ENCODE results near the gene GLUD2.
"Not testable (repeated sequence)": the region's sequence is repeated elsewhere in the genome, so short reads cannot be mapped to it uniquely, and the experiment has no call there.

GLUD2 gene

DNA sequence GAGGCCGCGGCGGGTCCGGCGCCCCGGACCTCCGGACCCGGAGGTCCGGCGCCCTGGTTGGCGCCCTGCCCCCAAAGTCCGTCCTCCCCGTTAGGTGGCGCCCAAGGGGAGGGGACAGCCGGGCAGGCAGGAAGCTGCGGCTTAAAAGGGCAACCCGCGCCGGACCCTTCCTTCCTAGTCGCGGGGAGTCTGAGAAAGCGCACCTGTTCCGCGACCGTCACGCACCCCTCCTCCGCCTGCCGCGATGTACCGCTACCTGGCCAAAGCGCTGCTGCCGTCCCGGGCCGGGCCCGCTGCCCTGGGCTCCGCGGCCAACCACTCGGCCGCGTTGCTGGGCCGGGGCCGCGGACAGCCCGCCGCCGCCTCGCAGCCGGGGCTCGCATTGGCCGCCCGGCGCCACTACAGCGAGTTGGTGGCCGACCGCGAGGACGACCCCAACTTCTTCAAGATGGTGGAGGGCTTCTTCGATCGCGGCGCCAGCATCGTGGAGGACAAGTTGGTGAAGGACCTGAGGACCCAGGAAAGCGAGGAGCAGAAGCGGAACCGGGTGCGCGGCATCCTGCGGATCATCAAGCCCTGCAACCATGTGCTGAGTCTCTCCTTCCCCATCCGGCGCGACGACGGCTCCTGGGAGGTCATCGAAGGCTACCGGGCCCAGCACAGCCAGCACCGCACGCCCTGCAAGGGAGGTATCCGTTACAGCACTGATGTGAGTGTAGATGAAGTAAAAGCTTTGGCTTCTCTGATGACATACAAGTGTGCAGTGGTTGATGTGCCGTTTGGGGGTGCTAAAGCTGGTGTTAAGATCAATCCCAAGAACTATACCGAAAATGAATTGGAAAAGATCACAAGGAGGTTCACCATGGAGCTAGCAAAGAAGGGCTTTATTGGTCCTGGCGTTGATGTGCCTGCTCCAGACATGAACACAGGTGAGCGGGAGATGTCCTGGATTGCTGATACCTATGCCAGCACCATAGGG is at the start of gene GLUD2:
Gene GLUD2, plus strand, starts transcription at position 170 of the 979 bp plus-strand sequence. Its CDS starts 75 bp downstream, at position 245.
- not testable (repeated sequence) for DNase-seq

DNA sequence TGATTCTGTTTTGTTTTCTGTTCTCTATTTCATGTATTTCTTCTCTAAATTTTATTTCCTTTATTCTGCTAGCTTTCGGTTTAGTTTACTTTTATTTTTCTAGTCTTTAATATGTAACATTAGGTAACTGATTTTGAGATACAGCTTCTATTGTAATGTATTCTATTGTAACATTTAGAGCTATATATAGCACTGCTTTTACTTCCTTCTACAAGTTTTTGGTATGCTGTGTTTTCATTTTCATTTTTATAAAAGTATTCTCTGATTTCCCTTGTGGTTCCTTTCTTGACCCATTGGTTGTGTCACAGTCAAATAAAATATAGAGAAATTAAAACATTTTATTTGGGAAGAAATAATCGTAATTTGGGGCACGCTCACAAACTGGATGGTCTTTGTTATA is 48.0 kb upstream of the GLUD2 start:
- DNase-seq = no peak

GRCh38 chrX:121000589-121000988 is 46.8 kb upstream of the GLUD2 start:
- no peak for DNase-seq

- DNase-seq = no peak
Measured at GRCh38 chrX:121008920-121009319, 38.5 kb upstream of the GLUD2 start.

DNA sequence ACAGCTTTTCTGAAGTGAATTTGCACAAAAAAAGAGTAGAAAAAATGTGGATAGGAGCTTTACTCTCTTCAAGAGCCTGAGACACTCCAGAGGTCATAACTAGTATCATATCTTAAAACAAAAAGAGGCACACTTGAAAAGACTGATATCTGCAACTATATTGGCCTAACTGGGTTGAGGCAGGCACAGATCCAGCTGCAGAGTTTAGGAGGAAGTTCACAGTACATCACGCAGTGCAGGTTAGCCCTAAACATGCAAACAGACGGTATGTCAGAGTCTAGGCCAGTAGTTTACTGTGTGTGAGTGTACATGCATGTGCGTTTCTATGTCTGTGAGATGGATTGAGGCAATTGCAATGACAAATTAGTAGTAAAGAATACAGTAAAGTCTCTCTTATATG is 37.6 kb upstream of the GLUD2 start:
- no peak for DNase-seq

DNA sequence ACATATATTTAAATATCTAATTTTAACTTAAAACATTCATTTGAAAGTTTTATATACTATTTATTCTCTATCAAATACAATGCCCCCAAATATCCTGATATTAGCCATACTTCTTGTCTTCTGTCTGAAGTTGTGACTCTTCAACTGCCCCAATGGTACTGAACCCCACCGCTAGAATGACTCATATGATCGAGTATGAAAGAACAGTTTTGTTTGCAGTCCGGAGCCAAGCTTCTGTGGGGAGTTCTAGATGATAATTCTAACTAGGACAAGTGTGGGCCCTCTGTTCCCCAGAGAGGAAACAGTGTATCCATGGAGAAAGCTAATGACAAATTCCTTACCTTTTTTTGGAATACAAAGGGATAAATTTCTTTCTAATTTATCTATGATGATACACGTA is 37.2 kb upstream of the GLUD2 start:
- DNase-seq = no peak

DNA sequence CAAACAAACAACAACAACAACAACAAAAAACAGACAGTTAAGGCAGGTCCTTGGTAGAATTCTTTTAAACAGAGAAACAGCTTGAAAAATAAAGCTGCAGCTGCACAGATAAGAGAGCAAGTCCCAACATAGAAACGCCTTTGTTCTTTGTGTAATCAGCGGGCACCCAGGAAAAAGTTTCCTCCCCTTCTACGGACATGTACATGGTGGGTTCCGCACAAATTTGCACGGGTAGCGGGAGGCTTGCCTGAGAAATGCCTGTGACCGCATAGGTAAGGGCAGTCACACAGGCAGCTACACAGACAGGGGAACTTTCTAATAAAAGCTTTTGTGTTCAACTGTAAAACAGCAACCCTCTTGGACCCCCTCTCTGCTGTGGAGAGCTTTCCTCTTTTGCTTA is 36.2 kb upstream of the GLUD2 start:
- no peak for DNase-seq

DNA sequence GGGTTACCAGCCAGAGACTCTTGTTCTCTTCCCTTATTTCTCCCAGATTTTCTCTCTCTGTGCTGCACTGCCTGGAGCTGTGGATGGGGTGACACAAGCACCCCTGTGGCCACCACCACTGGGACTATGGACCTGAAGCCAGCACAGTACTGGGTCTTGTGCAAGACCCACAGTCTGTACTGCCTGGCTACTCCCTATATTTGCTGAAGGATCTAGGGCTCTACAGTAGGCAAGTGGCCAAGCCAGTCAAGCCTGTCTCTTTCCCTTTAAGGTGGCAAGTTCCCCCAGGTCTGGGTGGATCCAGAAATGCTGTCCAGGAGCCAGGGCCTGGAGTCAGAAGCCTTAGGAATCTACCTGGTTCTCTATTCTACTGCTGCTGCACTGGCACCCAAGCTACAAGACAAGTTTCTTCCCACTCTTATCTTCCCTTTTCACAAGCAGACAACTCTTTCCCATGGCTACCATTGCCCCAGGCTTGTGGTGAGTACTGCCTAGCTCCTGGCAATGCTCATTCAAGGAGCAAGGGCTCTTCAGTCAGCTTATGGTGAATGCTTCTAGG is 33.4 kb upstream of the GLUD2 start:
- no peak for DNase-seq

- DNase-seq = no peak
Measured at GRCh38 chrX:121014826-121015225, 32.6 kb upstream of the GLUD2 start.

DNA sequence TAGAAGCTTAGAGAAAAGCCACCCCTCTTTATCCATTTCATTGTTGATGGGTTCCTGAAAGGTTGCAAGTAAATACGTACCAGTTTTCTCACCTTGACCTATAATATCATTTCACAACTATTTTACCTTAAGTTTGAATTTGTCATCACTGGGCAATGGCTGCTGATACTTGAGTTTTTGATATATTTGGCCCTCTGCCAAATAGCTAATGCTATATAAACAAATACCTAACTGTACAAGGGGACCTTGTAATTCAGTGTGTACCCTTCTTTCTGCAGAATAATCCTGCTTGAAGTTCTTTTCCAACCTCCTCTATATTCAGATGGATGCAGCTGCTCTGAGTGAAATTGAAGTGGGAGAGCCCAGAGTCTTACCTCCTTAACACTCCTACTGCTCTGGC is 19.0 kb upstream of the GLUD2 start:
- DNase-seq = no peak

GRCh38 chrX:121030083-121030482 is 17.3 kb upstream of the GLUD2 start:
- no peak for DNase-seq

DNA sequence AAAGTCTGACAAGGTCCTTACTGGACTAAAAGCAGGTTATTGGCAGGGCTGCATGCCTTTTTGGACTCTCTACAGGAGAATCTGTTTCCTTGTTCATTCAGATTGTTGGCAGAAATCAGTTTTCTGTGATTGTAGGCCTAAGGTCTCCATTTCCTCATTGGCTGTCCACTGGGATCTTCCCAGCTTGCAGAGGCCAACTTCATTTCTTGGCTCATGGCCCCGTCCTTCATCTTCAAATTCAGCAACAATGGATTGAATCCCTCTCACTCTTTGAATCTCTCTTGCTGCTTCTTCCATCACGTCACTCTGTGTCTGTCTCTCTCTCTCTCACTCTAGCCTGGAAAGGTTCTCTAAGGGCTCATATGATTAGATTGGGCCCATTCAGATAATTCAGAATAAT is 14.9 kb upstream of the GLUD2 start:
- no peak for DNase-seq

GRCh38 chrX:121036137-121036536 is 11.3 kb upstream of the GLUD2 start:
- DNase-seq = no peak

- DNase-seq = no peak
Measured at GRCh38 chrX:121036951-121037350, 10.5 kb upstream of the GLUD2 start.

DNA sequence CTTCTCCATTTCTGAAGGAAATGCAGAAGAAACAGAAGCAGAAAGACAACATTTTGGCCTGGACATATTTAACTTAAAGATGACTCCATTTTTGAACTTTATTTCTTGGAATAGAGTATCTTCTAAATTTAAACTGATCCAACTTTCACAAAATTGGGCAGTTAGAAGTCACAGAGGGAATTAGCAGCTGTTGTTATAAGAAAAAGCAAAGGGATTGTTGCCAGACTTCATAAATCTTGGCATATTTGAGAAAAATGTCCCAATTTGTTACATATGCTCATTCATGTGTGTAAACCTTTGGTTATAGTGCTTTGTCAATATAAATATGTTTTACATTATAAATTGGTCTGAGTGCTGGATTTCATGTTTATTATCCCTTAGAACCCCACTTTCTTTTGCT is 3.4 kb downstream of the GLUD2 start:
- DNase-seq = no peak

DNA sequence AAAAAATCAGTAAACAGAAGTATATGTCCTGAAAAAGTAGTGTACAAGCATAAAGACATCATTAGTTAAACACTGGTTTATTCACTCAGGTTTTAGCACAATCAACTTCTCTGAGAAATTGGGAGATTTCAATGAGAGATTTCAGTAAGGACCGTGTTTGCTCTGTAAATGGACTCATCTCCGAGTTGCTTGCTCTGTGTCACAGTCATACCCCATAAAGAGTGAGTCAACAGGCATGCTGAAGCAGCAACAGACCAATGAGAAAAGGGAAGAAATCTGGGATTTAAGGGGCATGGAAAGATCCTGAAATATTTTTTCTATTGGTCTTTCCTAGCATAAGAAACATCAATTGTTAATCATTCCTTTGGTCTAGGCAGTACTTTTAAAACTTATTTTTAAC is 4.7 kb downstream of the GLUD2 start:
- DNase-seq = no peak

DNA sequence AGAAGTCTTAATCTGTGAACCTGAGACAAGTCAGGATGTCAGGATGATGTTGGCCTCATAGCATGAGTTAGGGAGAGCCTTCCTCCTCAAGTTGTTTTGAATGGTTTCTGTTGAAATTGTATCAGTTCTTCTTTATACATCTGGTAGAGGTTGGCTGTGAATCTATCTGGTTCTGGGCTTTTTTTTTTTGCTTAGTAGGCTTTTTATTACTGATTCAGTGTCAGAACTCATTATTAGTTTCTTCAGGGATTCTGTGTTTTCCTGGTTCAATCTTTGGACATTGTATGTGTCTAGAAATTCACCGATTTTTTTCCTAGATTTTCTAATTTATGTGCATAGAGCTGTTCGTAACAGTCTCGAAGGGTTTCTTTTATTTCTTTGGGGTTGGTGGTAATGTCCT is 14.9 kb downstream of the GLUD2 start:
- DNase-seq = no peak

GRCh38 chrX:121064579-121064978 is 17.2 kb downstream of the GLUD2 start:
- no peak for DNase-seq

- not testable (repeated sequence) for DNase-seq
Measured at GRCh38 chrX:121084247-121084646, 36.8 kb downstream of the GLUD2 start.

DNA sequence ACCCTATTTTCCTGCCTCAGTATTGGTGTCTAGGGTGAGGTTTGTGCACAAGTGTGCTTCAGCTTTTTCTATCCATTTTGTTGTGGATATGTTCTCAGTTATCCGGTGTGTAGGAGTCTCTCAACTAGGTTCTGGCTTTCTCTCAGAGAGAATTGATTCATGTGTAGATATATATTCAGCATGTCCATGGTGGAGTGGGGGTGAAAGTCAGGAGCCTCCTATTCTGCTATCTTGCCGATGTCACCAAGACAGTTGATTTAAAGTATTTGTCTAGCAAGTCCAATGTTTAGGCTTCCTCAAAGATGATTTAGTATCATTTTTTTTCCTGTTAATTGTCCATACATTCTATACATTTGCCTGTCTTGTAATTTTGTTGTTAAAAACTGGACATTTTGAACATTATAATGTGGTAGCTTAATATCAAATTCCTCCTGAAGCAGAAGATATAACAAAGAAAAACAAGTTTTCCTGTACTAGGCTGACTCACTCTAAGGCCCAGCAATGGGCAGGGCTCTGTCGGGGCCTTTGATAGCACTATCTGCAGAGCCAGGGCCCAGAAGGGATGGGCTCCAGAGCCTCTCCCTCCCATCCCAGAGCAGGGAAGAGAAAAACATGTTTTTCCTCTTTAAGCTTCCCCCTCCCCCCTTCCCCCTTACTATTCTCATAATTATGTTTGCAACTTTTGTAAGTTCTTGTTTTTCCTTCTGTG is 37.6 kb downstream of the GLUD2 start:
- DNase-seq = no peak

DNA sequence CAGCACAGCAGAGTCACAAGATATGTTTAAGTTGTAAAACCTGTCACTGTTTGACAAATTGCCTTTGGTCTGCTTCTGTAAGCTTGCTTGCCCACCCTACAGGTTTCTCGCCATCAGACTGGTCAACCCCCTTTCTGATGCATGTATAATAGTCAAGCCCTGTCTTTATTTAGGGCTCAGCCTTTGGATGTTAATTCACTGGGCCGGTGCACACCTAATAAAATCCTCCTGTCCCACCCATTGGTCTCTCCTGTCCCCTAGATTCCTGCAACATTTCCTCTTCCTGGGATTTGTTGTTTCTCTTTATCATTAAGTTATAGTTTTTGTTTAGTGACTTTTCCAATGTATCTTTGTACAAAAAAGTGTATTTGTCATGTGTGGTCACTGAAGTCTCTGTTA is 38.2 kb downstream of the GLUD2 start:
- DNase-seq = no peak

GRCh38 chrX:121093011-121093410 is 45.6 kb downstream of the GLUD2 start:
- DNase-seq = no peak

Data from activated CD8-positive, alpha-beta memory T cell treated with anti-CD3 and anti-CD28 coated beads for 24 hours (primary cell).